22Rv1 (cell line): ENCODE results near the gene NEMP1.

Source experiments
- CTCF ChIP-seq: fragments of 450-650 bp; IDR thresholded peaks from 2 replicates; pipeline ENCODE4 v1.5.1; 2017; ENCODE audit warnings: mild to moderate bottlenecking
- ZFX ChIP-seq: fragments of 450-650 bp; IDR thresholded peaks from 2 replicates; pipeline ENCODE4 v1.6.1; 2017; ENCODE audit warnings: antibody characterized with exemption, borderline replicate concordance

- TF ChIP-seq CTCF (no peak), ZFX (no peak)
These were observed 9.2 kb upstream of the NEMP1 start for GRCh38 chr12:57087691-57088353.
